SK-N-MC (cell line): ENCODE results near the gene OTOGL.

Experiments used
- DNase-seq: peaks from one replicate; pipeline ENCODE4 v3.0.0-alpha.2; 2011; ENCODE audit warnings: low read depth, low spot score
- H3K27ac ChIP-seq: fragments of 200-600 bp; sonication (generic); 2 replicates; pipeline ENCODE4 v1.5.1; 2016; ENCODE audit warnings: mixed run types
- H3K36me3 ChIP-seq: fragments of 200-600 bp; sonication (generic); 2 replicates; pipeline ENCODE4 v1.6.1; 2017; ENCODE audit warnings: antibody characterized with exemption, low read length, mixed read lengths; ENCODE audit not compliant: insufficient read depth
- H3K4me3 ChIP-seq: fragments of 200-600 bp; sonication (generic); 2 replicates; pipeline ENCODE4 v1.5.1; 2016
- H3K9ac ChIP-seq: fragments of 200-600 bp; sonication (generic); 2 replicates; pipeline ENCODE4 v1.8.0; 2017; ENCODE audit warnings: mixed run types, mixed read lengths; ENCODE audit not compliant: insufficient read length
- H3K9me3 ChIP-seq: fragments of 200-600 bp; sonication (generic); 2 replicates; pipeline ENCODE4 v1.6.1; 2017; ENCODE audit warnings: low read depth, mild to moderate bottlenecking, antibody characterized with exemption, low read length, moderate library complexity, mixed read lengths
- EZH2 ChIP-seq: fragments of 200-600 bp; sonication (generic); IDR thresholded peaks from one replicate; pipeline ENCODE4 v1.6.1; 2017; ENCODE audit warnings: antibody characterized with exemption
- FOXP2 ChIP-seq: optimal IDR thresholded peaks from 2 replicates; pipeline ENCODE3; 2011; ENCODE audit warnings: mild to moderate bottlenecking, moderate library complexity; ENCODE audit not compliant: insufficient read depth; ENCODE audit errors: extremely low read length, control extremely low read depth
- POLR2AphosphoS5 ChIP-seq: IDR thresholded peaks from 2 replicates; pipeline ENCODE4 v1.6.1; 2012; ENCODE audit warnings: mild to moderate bottlenecking, low read depth, low read length, borderline replicate concordance

OTOGL gene

DNA sequence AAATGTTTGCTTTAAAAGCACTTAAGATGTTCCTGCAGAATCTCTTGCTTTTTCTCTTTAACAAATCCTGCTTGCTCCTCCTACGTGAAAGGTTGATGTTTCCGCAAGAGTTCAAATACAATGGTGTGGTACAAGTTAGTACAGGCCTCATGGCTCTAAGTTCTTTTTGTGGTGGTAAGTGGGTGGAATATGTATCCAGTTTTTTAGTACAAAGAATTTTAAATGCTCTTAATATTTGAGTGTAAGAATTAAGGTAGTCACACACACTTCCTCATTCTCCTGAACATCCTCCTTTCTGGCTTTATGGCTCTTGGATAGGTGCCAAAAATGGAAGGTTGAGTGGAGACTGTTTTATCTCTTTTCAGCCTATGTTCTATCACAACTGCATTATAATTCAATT is 1.8 kb downstream of the OTOGL start:
- peak; percentile 30 for DNase-seq
- TF ChIP-seq FOXP2 (no peak), EZH2 (no peak), POLR2AphosphoS5 (no peak)
- Histone ChIP-seq H3K27ac (no peak overlapping the region), H3K36me3 (no peaks in the 10 kb centered on the region), H3K9me3 (no peaks in the 10 kb centered on the region), H3K4me3 (no peak overlapping the region), H3K9ac (no peak overlapping the region)

DNA sequence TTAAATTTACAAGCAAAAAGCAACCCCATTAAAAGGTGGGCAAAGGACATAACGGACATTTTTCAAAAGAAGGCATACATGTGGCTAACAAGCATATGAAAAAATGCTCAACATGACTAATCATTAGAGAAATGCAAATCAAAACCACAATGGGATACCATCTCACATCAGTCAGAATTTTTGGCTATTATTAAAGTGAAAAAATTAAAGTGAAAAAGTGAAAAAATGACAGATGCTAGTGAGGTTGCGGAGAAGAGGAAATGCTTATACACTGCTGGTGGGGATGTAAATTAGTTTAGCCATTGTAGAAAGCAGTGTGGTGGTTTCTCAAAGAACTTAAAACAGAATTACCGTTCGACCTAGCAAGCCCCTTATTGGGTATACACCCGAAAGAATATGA is 7.9 kb downstream of the OTOGL start:
- Histone ChIP-seq H3K9ac (no peak overlapping the region), H3K4me3 (no peak overlapping the region), H3K9me3 (no peaks in the 10 kb centered on the region), H3K36me3 (no peaks in the 10 kb centered on the region), H3K27ac (no peak overlapping the region)
- TF ChIP-seq EZH2, result no peak
- no peak for TF ChIP-seq FOXP2
- no peak for TF ChIP-seq POLR2AphosphoS5
- no peak for DNase-seq

DNA sequence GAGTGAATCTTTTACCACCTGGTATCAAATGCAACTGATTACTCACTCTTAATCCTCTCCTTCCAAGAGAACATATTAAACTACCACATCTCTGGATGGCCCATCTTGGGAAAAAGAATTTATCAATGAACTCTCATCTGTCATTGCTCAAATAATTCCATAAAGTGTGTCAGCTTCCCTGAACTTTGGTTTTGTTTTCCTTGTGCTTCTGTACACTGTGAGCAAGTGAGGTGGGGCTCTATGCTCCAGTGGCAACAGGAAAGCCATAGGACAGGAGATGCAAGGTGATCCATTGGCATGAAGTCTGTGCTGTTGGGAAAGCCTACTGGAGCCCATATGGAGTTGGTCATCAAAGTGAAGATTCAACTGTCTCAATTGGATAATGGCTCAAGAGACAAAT is 17.4 kb downstream of the OTOGL start:
- Histone ChIP-seq H3K9me3 (no peaks in the 10 kb centered on the region), H3K36me3 (no peaks in the 10 kb centered on the region), H3K27ac (no peak overlapping the region), H3K9ac (no peak overlapping the region), H3K4me3 (no peak overlapping the region)
- TF ChIP-seq POLR2AphosphoS5, result no peak
- TF ChIP-seq EZH2, result no peak
- TF ChIP-seq FOXP2, result no peak
- no peak for DNase-seq

DNA sequence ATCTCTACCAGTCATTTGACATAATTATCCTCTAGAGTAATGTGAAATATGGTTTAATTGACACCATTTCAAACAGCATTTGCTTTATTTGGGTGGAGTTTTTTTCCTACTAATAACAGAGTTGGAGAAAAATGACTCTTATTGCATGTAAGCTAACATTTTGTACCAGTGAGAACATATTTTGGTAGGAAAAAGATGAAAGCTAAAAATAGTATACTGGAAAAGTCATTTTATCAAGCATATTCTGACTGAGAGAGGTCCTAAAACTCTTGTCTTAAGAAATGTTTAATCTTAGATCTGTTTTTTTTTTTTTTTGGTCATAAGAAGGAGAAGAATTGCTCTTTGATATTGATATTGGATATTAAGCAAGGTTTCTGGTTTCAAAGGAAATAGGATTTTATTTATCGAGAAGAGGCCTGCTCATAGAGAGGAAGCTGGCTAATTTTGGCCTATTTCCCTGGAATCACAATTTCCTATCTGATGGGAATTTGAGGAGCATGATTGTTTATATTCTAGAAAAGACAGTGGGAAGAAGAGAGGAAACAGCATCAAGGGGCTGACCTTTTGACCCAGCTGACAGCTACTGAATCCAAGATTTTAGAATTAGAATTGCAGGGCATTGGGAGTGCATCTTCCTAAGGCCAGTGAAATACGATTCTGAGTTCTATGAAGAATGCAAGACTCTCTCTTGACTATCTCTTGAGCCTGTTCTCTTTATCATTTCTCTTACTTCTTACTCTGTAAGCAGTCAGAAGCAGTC is 19.4 kb downstream of the OTOGL start:
- Histone ChIP-seq H3K9me3 (no peaks in the 10 kb centered on the region), H3K4me3 (no peak overlapping the region), H3K9ac (no peak overlapping the region), H3K36me3 (no peaks in the 10 kb centered on the region), H3K27ac (no peak overlapping the region)
- no peak for DNase-seq
- TF ChIP-seq FOXP2 (no peak), POLR2AphosphoS5 (no peak), EZH2 (no peak)

DNA sequence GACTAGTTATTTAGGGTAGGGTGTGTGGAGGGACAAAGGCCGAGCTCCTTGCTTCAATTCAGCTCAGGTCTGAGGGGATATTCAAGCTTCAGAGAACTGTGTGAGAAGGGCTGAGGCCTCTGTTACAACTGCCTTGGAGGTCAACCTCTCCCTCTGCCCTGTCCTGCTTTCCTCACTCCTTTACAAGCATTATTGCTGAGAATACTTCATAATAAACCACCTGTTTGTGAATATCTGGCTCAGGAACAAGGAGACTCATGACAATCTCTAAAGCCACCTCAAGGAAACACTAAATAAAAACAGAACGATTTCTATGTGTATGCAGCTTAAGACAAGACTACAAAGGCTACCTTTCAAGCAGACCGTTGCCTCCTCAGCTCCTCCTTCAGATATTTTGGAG is 21.7 kb downstream of the OTOGL start:
- no peak overlapping the region for H3K4me3 ChIP-seq
- DNase-seq, result no peak
- no peaks in the 10 kb centered on the region for H3K36me3 ChIP-seq
- H3K9ac ChIP-seq, result no peak overlapping the region
- H3K27ac ChIP-seq, result no peak overlapping the region
- TF ChIP-seq POLR2AphosphoS5 (no peak), FOXP2 (no peak), EZH2 (no peak)
- H3K9me3 ChIP-seq, result no peaks in the 10 kb centered on the region

DNA sequence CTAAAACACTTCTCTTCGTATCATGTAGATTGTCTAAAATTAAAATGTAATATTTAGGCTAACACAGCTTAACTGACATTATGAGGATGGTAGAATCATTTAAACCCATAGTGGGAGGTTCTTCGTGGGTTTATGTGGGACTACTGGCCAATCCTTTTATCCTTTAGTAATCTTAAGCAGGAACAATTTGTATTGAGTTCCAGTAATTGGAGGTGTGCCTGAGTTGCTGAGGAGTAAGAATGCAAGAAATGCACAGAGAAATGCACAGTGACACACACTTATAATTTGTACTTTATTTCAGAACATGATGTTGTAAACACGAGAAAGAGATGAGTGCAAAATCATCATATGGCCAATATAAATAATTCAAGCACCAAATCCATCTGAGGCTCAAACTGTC is 22.3 kb downstream of the OTOGL start:
- Histone ChIP-seq H3K9ac (no peak overlapping the region), H3K9me3 (no peaks in the 10 kb centered on the region), H3K36me3 (no peaks in the 10 kb centered on the region), H3K4me3 (no peak overlapping the region), H3K27ac (no peak overlapping the region)
- TF ChIP-seq POLR2AphosphoS5, result no peak
- no peak for TF ChIP-seq EZH2
- no peak for TF ChIP-seq FOXP2
- DNase-seq, result no peak

DNA sequence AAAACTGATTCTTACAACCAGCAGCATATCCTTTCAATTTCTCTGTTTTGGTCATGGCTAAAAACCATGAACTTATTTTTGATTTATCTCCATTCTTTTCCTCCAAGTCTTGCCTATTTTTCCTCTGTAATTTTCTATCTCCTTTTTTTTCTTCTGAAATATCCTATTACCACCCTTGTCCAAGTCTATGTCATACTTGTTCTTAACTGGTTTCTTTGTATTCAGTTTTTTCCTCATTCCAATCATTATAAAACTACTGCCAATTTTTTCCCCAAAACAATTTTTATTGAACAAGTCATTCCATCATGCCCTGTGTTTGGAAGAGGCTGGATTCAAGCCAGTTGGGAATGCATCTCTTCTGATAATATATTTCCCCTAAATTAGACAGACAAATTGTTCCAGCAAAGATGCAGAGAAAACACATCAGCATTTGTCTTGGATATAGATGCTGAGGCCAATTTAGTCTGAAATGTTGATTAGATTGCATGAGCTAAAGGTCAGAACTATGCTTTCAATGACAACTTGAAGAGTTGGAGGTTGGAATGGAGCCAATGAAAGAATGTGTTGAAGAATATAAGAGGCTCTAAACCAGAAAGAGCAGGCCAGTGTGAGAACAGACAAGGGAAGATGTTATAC is 30.7 kb downstream of the OTOGL start:
- Histone ChIP-seq H3K4me3 (no peak overlapping the region), H3K36me3 (no peaks in the 10 kb centered on the region), H3K9me3 (no peaks in the 10 kb centered on the region), H3K27ac (no peak overlapping the region), H3K9ac (no peak overlapping the region)
- TF ChIP-seq FOXP2, result no peak
- TF ChIP-seq EZH2, result no peak
- no peak for TF ChIP-seq POLR2AphosphoS5
- DNase-seq, result no peak

DNA sequence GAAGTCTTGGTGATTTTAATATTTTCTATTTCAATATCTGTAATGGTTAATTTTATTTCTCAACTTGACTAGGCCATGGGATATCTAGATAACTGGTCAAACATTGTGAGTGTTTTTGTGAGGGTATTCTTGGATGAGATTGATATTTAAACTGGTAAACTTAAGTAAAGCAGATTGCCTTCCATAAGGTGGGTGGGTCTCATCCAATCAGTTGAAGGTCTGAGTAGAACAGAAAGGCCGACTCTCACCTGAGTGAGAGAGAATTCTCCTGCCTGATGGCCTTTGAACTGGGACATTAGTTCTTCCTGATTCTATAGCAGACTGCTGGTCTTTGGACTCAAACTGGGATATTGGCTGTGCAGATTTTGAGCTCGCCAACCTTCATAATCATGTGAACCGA is 36.3 kb downstream of the OTOGL start:
- no peak for DNase-seq
- no peak overlapping the region for H3K27ac ChIP-seq
- H3K9me3 ChIP-seq, result no peaks in the 10 kb centered on the region
- no peak overlapping the region for H3K4me3 ChIP-seq
- no peaks in the 10 kb centered on the region for H3K36me3 ChIP-seq
- no peak for TF ChIP-seq EZH2
- TF ChIP-seq FOXP2, result no peak
- no peak for TF ChIP-seq POLR2AphosphoS5
- H3K9ac ChIP-seq, result no peak overlapping the region

DNA sequence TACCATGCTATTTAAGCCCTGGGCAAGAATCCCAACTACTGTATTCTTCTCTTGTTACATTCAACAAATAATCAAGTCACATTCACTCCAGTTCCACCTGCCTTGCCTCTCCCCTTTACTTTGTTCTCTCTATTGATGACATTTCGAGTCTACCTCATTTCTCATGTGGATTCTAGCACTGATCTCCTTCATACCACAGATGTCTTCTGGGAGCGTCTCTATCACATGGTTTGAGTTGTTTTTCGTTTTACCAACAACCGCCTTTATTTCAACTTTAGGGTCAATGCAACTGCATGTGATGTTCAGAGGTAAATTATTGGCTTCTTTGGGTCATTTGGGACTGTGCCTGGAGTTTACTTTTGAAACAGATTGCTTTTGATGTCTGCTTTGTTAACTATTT is 40.7 kb downstream of the OTOGL start:
- H3K9me3 ChIP-seq, result no peaks in the 10 kb centered on the region
- no peak for DNase-seq
- TF ChIP-seq EZH2, result no peak
- H3K9ac ChIP-seq, result no peak overlapping the region
- H3K36me3 ChIP-seq, result no peaks in the 10 kb centered on the region
- no peak overlapping the region for H3K27ac ChIP-seq
- H3K4me3 ChIP-seq, result no peak overlapping the region
